ENCODE data around the gene UNC5CL. TPM values are rescaled to one million over a fixed set of nuclear protein-coding genes. Genes with fewer than 3 reads are reported as not detected.

The UNC5CL gene
- total and polyA plus RNA-seq, 2 of the 8 experiments (the other 6 are each of a cell fraction or from before 2014, with no cell fraction given) = 1.3 to 1.7 TPM

GRCh38 chr6:41071923-41072835 lies 33.2 kb upstream of the UNC5CL start, which contains the start of gene OARD1:
Gene OARD1 (minus strand): TSS chr6:41072356. CDS start chr6:41071634, 722 bp downstream.
- peaks cover 0 to 17% (median 8%) of the 10 kb centered on the region in 4 experiments; a peak in 6 of 8 replicates for H3K36me3 ChIP-seq (ENCODE audit: control insufficient read depth in 2 of 4, insufficient read depth in 4 of 4, low read length in 3 of 4)
- POLR2A ChIA-PET (ENCODE audit: partially characterized antibody) = interaction anchor here (0.7 to 2.6 kb wide), 6 partner anchors 9 to 44 kb away, joined by 3 to 9 read pairs (median 5); partner anchors contain the start of gene APOBEC2
- H3K27me3 ChIP-seq (replicated peaks in 1 of 4; ENCODE audit: control insufficient read depth in 3 of 4, extremely low read depth in 1 of 4, insufficient read depth in 3 of 4, low read length in 3 of 4) = no peaks in the 10 kb centered on the region
- H4K20me1 ChIP-seq (replicated peaks in 1 of 2; ENCODE audit: control insufficient read depth in 1 of 2, insufficient read depth in 2 of 2, low read length in 2 of 2) = peaks cover 0 to 7% of the 10 kb centered on the region in 2 experiments
- no peaks in the 10 kb centered on the region for H3K9me3 ChIP-seq (ENCODE audit: insufficient read depth in 2 of 2, low read depth in 1 of 2, low read length in 1 of 2)
- peaks cover 26 to 36% of the 10 kb centered on the region in 2 experiments for H3K79me2 ChIP-seq (ENCODE audit: control insufficient read depth in 1 of 2, insufficient read depth in 2 of 2, low read length in 2 of 2)
- H3K4me1 ChIP-seq (replicated peaks in 1 of 4; ENCODE audit: control insufficient read depth in 3 of 4, insufficient read depth in 4 of 4, low read length in 3 of 4) = peaks cover 2 to 5% (median 4%) of the 10 kb centered on the region in 4 experiments; a peak in 3 of 7 replicates
- H2BK15ac ChIP-seq (ENCODE audit: low read length) = no peak within 1 kb of the TSS
- H4K5ac ChIP-seq (ENCODE audit: insufficient read length, low read depth, low read length) = peak within 1 kb of the TSS; percentile 91
- FAIRE-seq (no peak), DNase-seq (ENCODE audit: low read depth in 1 of 2, low spot score in 2 of 2) (peak; percentile 97 to 98)
- H2AFZ ChIP-seq (ENCODE audit: low read length) = peak within 1 kb of the TSS; percentile 65
- peaks cover 11% of the 10 kb centered on the region for H3K23me2 ChIP-seq (ENCODE audit: low read depth, low read length)
- peak within 1 kb of the TSS; percentile 86 to 94 (median 93) for H3K9ac ChIP-seq (replicated peaks in 1 of 4; ENCODE audit: extremely low read depth in 1 of 4, low read depth in 3 of 4, low read length in 3 of 4)
- H4K91ac ChIP-seq (replicated peaks; ENCODE audit: insufficient read length, low read length) = peak within 1 kb of the TSS; percentile 87
- H3K4me2 ChIP-seq (ENCODE audit: insufficient read depth in 1 of 2, low read depth in 2 of 2, low read length in 2 of 2) = peak within 1 kb of the TSS; percentile 89 to 98
- CTCF ChIA-PET (ENCODE audit: partially characterized antibody) = interaction anchor here (0.8 to 1.0 kb wide), 4 partner anchors 27 to 44 kb away, joined by 3 read pairs; partner anchors contain the start of gene UNC5CL
- peak within 1 kb of the TSS; percentile 8 for H3K14ac ChIP-seq (ENCODE audit: insufficient read length)
- H2BK20ac ChIP-seq (ENCODE audit: low read length) = 0 out of 2 replicates have a peak within 1 kb of the TSS, but pooled peaks have one; percentile 44
- no peak within 1 kb of the TSS for H2BK120ac ChIP-seq (replicated peaks; ENCODE audit: low read depth, low read length)
- peak within 1 kb of the TSS; percentile 18 for H3K23ac ChIP-seq (ENCODE audit: insufficient read length)
- no peak within 1 kb of the TSS for H2BK12ac ChIP-seq (ENCODE audit: low read depth, low read length)
- H3K4me3 ChIP-seq (ENCODE audit: extremely low read depth in 1 of 4, insufficient read depth in 2 of 4, low read depth in 3 of 4, low read length in 4 of 4) = peak within 1 kb of the TSS; percentile 83 to 96 (median 92)
- WGBS, 2 experiments (ENCODE audit: extremely low coverage in 1 of 2, insufficient coverage in 1 of 2, insufficient read length in 1 of 2, insufficient replicate concordance in 2 of 2, low coverage in 1 of 2, low lambda C conversion rate in 2 of 2, missing lambda C conversion rate in 1 of 2) = 0% methylated on average over 63 of the region's 63 CpGs; no CpG with 5 or more reads in 1 of the 2 experiments
- peak within 1 kb of the TSS; percentile 96 for H3K27ac ChIP-seq (ENCODE audit: low read depth, low read length)
- peak within 1 kb of the TSS; percentile 97 for H3K56ac ChIP-seq (replicated peaks; ENCODE audit: insufficient read length, low read depth, low read length)
- H3K18ac ChIP-seq (ENCODE audit: extremely low read depth, low read length) = peak within 1 kb of the TSS; percentile 96
- H4K8ac ChIP-seq (ENCODE audit: extremely low read depth, insufficient read depth, low read length) = peak within 1 kb of the TSS; percentile 97
- H3K4ac ChIP-seq (replicated peaks; ENCODE audit: insufficient read length, low read depth, low read length) = peak within 1 kb of the TSS; percentile 91
- peak within 1 kb of the TSS; percentile 98 for H2BK5ac ChIP-seq (ENCODE audit: low read depth, low read length)
- H3K79me1 ChIP-seq (ENCODE audit: low read depth, low read length) = no peaks in the 10 kb centered on the region
- no peak within 1 kb of the TSS for H2AK5ac ChIP-seq (ENCODE audit: low read depth, low read length)
- TF ChIP-seq, protein P1, sequence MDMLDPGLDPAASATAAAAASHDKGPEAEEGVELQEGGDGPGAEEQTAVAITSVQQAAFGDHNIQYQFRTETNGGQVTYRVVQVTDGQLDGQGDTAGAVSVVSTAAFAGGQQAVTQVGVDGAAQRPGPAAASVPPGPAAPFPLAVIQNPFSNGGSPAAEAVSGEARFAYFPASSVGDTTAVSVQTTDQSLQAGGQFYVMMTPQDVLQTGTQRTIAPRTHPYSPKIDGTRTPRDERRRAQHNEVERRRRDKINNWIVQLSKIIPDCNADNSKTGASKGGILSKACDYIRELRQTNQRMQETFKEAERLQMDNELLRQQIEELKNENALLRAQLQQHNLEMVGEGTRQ (IDR thresholded peaks at IDR 0.05; ENCODE audit: low read length) = no peak
- peak; percentile 79 for TF ChIP-seq E2F6 (IDR thresholded peaks at IDR 0.05)
- no peak for TF ChIP-seq CTBP2 (IDR thresholded peaks at IDR 0.05; ENCODE audit: borderline replicate concordance, insufficient read depth, insufficient read length, low read length)
- TF ChIP-seq, protein P2, sequence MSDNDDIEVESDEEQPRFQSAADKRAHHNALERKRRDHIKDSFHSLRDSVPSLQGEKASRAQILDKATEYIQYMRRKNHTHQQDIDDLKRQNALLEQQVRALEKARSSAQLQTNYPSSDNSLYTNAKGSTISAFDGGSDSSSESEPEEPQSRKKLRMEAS (IDR thresholded peaks at IDR 0.05) = peak; percentile 43; the same call in 1 of the 2 replicates
- peak; percentile 85; the same call in 1 of the 2 replicates for TF ChIP-seq SP4 (IDR thresholded peaks at IDR 0.05; ENCODE audit: low read length)
- TF ChIP-seq GTF2F1 (IDR thresholded peaks at IDR 0.05; ENCODE audit: borderline replicate concordance, low read depth, low read length) = no peak
- TF ChIP-seq BCL11A (IDR thresholded peaks at IDR 0.05; ENCODE audit: low read depth in 2 of 2, low read length in 2 of 2) = no peak
- TF ChIP-seq TCF12 (IDR thresholded peaks at IDR 0.05; ENCODE audit: low read depth, low read length) = no peak

Measured in H1 (cell line).